ENCODE measurements around the gene PDSS2.

GRCh38 chr6:107216197-107216933 lies 243.0 kb downstream of the PDSS2 start:
- no peak for TF ChIP-seq CTCF (conservative IDR thresholded peaks at IDR 0.05; ENCODE audit: low read length)
- no peak for TF ChIP-seq EZH2phosphoT487 (IDR thresholded peaks at IDR 0.05; ENCODE audit: borderline replicate concordance)
